NCI-H146 treated with DMSO at 0.1 percent for 48 hours (cell line): ENCODE data around the gene SLC19A1.
"Not testable (repeated sequence)": the region's sequence is repeated elsewhere in the genome, so short reads cannot be mapped to it uniquely, and the experiment has no call there.

ENCODE experiments used
- DNase-seq: peaks from one replicate; lab custom pipeline; 2025; ENCODE audit not compliant: unreplicated experiment; lab: John Stamatoyannopoulos, UW

The SLC19A1 gene

GRCh38 chr21:45576838-45577737, 34.8 kb upstream of the SLC19A1 start:
- no peak for DNase-seq

DNA sequence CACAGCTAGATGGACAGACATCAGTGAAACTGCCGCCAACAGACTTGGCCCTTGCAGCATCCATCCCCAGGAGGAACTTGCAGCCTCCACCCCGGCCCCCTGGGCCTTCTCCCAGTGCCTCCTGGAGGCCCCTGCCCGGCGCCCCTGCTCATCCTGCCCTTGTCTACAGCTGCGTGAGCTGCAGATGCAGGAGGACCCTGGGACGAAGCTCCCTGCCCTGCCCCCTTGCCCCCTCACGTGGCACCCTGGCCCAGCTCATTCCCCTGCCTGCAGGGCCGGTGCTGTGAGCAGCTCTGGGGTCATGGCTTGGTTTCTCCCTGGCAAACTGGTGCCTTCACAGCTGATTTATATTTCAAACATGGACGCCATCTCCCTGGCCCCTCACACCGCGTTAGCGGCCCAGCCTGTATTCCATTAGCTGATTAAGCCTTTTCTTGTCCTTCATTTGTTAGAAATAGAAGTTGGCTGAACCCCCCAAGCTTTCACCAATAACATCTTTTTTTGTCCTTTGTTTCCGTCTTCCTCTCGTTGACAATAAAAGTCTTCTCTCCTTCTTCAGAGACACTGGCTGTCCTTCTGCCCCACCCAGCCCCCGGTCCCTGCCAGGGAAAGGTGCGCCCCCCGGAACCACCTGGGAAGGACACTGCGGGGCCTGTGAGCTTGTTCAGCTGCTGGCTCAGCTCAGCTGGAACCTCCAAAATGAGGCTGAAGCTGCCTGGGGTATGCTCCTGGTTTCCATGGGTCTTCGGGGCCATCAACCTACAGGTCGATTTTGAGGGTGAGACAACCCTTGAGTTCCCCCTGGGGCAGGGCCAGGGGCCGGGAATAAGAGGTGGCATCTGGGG, 34.0 kb upstream of the SLC19A1 start:
- no peak for DNase-seq

DNA sequence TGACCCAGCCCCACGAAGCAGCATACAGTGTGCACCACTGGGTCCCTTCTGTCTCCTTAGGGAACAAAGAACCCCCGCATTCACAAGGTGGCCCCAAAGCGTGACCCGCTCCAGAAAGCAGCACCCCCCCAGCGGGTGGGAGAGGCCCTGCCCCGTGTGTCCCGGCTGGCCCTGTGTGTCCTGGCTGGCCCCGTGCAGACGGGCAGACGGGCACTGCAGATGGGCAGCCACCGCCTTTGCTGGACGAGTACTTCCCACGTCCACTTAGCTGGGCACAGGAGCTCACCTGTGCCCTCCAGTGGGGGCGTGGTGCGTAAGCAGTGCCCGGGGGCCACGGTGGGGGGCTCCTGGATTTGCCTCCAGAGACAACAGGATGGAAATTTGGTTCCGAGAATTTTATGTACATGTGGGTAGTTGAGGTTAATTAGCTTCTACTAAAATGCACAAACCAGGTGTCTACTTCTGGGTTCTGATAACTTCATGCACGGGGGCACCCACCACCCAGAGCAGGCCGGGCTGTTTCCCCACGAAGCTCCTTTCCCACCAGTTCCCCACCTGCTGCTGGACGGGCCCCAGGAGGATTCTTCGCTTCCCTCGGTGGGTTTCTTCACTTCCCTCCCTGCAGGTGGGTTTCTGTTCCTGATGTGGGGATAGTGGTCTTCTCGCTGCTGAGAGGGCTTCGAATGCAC, 33.2 kb upstream of the SLC19A1 start:
- DNase-seq = no peak

GRCh38 chr21:45574691-45575090, 32.5 kb upstream of the SLC19A1 start:
- no peak for DNase-seq

DNA sequence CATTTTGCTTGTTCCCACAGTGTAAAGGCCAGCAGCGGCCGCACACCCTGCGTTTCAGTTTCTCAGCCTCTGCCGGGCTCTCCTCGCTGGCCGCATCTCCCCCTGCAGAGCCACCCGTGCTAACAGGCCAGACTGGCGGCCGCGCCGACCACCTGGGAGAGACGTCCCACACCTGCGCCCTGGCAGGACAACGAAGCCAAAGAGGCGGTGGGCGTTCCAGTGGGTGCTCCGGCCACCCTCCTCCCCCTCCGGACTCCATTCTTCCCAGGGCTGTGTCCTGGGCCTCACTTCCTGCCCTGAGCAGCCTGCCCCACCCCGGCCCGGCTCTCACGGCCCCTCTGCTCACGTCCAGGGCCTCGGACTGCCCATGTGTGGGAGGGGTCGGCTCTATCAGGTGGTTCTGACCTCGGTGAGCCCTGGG, 31.9 kb upstream of the SLC19A1 start:
- DNase-seq = no peak

GRCh38 chr21:45573452-45574035, 31.3 kb upstream of the SLC19A1 start:
- DNase-seq = no peak

- no peak for DNase-seq
Measured at GRCh38 chr21:45572783-45573451, 30.7 kb upstream of the SLC19A1 start.

DNA sequence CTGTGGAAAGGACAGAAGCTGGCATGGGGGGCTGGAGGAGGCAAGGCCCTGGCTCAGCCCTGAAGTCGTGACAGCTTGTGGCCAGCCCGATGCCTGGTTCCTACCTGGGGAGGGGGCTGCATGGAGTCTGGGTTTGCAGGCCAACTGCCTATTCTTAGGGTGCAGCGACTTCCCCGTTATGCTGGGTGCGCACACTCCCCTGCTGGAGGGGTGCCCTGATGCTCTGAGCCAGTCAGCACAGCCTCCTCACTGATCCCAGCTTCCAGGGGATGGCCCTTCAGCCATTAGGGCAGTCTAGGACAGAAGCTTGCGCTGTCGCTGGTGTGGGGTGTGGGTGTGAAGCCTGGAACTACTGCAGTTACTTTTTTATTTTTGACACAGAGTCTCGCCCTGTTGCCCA, 30.0 kb upstream of the SLC19A1 start:
- DNase-seq = no peak

DNA sequence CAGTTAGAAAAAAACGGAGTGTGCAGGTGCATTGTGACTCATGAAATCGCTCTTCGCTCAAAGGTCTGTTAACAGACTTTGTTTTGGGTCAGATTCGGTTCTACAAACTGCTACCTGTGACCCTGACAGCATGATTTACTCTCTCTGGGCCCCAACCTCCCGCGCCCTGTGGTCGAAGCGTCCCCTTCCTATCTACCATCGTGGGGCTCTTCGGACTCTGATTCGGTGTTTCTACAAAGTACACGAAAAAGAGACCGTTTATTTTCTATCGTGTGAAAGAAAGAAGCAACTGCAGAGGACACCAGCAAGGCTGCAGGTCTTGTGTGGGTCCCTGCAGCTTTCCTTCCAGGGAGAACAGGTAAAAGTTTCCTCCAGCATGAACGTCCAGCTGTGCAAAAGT, 29.4 kb upstream of the SLC19A1 start:
- no peak for DNase-seq

DNA sequence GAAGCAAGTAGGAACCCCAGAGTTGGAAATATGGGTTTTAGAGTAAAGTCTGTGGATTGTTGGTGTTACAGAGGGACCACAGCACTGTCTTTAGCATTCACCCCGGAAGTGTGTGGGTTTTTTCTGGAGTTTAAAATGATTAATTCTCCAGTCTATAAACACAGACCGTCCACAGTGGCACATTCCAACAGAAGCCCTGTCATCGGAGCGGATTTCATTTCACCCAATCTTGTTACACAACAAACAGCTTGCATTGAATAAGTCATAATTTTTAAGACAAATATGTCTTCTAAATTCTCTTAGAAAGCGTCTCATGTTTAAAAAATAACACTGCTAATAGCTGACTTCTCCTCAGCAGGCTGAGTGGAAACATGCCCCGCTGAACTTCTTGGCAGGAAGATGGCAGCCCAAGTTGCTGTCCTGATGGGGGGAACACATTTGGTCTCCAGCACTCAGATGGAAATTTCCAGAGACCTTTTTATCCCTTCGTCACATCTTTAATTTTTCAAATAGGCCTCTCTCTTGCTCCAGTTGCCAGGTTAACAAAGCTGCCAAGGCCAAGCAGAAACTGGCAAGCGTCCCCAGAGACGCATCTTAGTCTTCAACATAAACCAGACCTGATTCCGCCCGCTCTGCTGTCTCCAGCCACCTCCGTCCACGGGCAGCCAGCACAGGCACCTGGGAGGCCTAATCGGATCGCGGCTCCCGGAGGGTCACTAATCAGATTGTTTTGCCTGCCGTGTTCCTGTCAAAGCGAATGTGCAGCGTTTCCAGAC, 28.8 kb upstream of the SLC19A1 start:
- no peak for DNase-seq

GRCh38 chr21:45570071-45570470, 27.8 kb upstream of the SLC19A1 start:
- DNase-seq = no peak

DNA sequence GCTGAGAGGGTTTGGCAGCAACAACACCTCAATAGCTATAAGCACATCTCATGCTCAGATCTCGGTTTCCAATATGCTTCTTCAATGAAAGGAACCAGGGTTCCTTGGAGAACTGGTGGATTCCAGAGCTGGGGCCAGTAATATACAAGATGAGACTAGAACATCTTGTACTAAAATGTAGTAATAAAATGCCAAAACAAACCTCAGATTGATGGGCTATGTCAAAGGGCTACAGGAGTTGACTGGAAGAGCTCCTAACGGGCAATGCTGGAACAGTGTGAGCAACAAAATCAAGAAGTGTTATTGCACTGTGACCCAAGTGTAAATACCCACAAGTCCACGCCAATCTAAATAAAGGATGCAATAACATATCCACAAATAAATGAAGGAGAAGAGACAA, 26.1 kb upstream of the SLC19A1 start:
- no peak for DNase-seq

DNA sequence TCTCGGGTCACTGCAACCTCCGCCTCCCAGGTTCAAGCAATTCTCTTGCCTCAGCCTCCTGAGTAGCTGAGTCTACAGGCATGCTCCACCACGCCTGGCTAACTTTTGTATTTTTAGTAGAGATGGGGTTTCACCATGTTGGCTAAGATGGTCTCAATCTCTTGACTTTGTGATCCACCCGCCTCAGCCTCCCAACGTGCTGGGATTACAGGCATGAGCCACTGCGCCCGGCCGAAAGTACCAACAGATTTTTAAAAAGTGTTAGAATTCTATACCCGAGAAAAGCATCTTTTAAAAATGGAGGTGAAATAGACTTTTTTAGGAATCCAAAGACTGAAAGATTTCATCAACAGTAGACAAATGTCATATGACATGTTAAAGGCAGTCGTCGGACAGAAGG, 21.9 kb upstream of the SLC19A1 start:
- DNase-seq = not testable (repeated sequence)

DNA sequence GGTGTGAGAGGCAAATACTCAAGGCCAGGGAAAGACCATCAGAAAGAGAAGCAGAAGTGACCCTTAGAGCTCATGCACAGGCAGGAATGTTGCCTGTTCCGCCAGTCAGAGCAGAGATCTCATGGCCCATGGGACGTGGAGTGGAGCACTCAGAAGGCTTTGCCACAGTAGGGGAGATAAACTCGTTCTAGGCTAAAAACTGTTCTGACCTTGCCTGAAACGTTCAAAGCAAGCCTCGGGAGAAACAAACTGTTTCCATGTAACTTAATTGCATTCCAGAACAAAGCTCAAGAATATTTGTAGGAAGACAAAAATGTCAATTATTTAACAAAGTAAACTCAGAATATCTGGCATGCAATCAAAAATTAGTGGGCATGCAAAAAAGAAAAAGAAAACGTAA, 20.7 kb upstream of the SLC19A1 start:
- DNase-seq = no peak

DNA sequence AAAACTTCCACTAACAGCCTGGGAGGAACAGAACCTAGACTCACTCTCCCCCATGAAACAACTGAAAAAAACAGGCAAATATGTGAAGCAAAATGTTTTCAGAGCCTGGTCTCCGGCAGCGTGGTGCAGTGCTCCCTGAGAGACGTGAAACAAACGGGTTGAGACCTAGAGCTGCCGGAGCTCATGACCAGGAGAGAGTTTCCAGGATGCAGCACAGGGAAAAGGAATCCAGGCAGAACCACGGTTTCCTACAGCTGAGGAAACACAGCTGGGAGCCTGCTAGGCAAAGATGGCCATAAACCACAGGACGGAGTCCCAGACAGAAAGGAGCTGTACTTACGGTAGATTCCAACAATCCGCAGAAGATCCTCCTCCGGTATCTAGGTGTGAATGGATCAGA, 20.2 kb upstream of the SLC19A1 start:
- no peak for DNase-seq

DNA sequence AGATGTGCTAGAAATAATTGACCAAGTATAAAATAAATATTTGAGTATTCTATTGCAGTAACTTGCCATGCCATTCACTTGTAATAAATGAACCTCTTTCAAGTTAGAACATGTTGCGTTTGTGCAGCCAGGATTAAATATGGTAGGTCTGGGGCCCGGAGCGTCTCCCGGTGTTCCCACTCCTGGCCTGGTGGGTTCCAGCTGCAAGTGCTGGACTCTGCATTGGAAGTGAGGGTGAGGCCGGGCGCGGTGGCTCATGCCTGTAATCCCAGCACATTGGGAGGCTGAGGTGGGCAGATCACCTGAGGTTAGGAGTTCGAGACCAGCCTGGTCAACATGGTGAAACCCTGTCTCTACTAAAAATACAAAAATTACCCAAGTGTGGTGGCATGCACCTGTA, 19.0 kb upstream of the SLC19A1 start:
- not testable (repeated sequence) for DNase-seq

GRCh38 chr21:45560106-45561021, 18.1 kb upstream of the SLC19A1 start:
- no peak for DNase-seq

GRCh38 chr21:45559216-45560105, 17.2 kb upstream of the SLC19A1 start:
- DNase-seq = no peak
